Stimulated activated CD4-positive, alpha-beta T cell treated with anti-CD3 and anti-CD28 coated beads, Interleukin-15, amount 100 ng/mL, for 1 hour (primary cell): ENCODE results near the gene IL20RA.
A peak's percentile ranks its signal among the peaks of the same experiment; 100 is the strongest.
"Not testable (repeated sequence)": the region's sequence is repeated elsewhere in the genome, so short reads cannot be mapped to it uniquely, and the experiment has no call there.

ENCODE experiments used
- DNase-seq, 2 donors: peaks; one replicate each; pipeline ENCODE4 v3.0.0-alpha.2; 2020; ENCODE audit warnings: low read depth in 1 of 2, low spot score in 1 of 2

Gene IL20RA, protein sequence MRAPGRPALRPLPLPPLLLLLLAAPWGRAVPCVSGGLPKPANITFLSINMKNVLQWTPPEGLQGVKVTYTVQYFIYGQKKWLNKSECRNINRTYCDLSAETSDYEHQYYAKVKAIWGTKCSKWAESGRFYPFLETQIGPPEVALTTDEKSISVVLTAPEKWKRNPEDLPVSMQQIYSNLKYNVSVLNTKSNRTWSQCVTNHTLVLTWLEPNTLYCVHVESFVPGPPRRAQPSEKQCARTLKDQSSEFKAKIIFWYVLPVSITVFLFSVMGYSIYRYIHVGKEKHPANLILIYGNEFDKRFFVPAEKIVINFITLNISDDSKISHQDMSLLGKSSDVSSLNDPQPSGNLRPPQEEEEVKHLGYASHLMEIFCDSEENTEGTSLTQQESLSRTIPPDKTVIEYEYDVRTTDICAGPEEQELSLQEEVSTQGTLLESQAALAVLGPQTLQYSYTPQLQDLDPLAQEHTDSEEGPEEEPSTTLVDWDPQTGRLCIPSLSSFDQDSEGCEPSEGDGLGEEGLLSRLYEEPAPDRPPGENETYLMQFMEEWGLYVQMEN

DNA sequence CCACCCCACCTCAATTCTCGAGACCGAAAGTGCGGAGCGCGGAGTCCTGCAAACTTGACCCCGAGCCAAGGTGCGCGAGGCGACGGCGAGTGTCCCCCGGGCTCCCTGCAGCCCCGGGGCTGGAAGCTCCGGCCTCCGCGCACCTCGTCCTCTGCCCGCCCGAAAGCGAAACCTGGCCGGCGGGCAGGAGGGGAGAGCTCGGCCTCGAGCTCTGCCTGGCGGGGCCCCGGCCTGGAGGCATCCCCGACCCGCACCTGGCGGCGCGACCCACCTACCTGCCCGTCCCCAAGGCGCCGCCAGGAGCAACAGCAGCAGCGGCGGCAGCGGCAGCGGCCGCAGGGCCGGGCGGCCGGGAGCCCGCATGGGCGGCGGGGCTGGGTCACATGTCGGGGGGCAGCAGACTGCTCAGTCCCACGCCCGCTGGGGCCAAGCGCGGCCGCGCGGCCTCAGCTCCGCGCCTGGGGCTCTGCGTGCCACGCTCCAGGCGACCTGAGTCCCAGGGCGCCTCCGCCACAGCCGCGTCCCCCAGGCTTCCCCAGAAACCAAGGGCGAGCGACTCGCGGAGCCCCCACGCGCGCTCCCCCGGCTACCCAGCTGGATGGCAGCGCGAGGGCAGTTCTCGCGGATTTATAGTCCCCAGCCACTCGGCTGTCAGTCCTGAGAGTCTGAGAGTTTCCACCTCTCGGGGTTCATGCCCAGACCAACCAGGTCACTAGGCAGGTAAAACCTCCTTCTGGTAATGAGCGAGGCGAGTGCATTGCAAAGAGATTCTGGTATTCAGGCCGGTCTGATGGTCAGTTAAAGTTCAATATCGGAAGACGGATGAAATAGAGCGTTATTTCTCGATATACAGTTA, at the start of gene IL20RA:
TSS of gene IL20RA (minus strand) at position 600 of the 856 bp plus-strand sequence. CDS start at position 363, 237 bp downstream.
- no peak for DNase-seq

DNA sequence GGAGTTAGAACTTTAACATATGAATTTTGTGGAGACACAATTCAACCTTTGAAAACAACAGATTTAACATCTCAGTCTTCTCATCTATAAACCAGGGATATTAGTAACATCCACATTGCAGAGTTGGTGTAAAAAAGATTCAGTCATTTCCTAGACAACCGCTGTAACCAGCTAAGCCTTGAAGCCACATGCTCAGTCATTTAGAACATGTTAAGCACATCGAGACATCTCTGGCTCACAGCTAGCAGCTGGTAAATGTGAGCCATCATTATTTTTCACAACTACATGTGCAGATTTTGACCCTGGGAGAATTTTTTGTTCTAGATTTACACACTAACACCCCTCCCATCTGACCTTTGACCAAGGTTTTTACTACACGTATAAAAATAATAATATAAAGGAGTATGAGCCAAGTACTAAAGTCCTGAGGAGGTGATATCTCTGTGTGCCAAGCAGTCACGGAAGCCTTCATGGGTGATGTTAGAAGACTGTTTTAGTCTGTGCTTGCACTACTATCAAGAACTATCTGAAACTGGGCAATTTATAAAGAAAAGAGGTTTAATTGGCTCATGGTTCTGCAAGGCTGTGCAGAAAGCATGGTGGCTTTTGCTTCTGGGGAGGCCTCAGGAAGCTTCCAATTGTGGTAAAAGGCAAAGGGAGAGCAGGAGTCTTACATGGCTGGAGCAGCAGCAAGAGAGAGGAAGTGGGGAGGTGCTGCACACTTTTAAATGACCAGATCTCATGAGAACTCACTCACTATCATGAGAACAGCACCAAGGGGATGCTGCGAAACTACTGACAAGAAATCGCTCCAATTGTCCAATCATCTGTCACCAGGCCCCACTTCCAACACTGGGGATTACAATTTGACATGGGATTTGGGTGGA, 48.7 kb upstream of the IL20RA start:
- no peak for DNase-seq

DNA sequence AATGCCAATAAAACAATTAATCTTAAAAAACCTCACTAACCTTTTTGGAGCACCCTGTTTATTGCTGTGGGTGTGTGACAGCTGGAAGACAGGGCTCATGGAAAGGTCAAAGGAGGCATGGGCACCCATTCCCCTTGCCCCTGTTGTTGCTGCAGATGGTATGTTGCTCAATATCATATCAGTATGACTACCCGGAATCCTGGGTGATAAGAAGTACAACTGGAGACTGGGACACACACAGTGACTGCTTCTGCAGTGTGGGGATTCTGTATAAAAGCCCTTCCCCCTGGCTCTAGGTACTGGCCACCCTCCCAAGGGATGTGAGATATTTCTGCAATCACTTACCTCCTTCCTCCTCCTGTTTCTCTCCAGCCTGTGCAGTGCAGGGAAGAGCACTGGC, 47.3 kb upstream of the IL20RA start:
- no peak for DNase-seq

DNA sequence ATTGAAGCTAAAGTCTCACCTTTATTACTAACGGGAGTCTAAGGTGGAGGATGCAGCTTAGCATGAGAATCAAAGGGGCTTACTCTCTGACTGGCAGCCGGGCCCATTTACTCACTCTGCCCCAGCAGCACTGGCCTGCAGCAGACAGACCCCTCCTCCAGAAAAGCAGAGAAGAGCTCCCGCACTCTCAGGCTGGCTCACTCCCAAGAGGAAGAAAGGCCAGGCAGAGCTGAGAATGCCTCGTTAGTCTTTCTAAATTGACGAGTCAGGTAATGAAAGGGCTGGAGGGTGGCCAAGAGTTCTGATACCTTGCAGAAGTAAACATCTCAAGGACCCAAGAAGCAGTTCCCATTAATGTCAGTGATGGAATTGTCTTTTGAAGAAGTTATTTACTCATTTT, 44.5 kb upstream of the IL20RA start:
- no peak for DNase-seq

DNA sequence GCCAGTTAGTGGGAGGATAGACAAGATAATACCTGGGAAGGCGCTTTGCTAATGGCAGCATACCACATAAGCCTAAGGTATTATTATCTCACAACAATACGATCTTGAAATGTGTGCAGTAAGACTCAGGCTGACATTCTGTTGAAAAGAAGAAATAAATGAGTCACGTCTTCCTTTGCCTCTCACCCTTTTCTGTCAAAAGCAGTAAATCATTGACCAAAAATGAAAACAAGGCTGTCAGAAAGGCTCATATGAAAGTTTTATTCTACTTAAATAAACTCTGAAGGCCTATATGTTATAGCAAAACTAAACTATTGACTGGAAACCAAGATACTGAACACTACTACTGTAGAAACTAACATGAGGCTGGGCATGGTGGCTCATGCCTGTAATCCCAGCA, 43.1 kb upstream of the IL20RA start:
- no peak for DNase-seq

DNA sequence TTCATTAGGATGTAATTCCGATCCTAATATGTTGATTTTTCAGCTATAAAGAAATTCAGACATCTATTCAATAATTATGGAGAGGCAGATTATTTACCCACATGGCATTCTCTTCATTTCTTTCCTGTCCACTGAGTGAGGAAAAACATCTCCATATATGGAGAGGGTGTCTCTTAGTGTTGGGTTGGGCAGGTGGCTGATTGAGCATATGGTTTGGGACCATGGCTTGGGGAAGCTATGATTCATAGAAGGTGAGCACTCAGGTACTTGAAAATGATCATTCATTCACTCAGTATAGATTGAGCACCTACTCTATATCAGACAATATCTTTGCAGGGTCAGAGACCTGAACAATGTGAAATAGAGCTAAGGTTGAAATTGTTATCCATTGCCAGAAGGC, 41.3 kb upstream of the IL20RA start:
- no peak for DNase-seq

DNA sequence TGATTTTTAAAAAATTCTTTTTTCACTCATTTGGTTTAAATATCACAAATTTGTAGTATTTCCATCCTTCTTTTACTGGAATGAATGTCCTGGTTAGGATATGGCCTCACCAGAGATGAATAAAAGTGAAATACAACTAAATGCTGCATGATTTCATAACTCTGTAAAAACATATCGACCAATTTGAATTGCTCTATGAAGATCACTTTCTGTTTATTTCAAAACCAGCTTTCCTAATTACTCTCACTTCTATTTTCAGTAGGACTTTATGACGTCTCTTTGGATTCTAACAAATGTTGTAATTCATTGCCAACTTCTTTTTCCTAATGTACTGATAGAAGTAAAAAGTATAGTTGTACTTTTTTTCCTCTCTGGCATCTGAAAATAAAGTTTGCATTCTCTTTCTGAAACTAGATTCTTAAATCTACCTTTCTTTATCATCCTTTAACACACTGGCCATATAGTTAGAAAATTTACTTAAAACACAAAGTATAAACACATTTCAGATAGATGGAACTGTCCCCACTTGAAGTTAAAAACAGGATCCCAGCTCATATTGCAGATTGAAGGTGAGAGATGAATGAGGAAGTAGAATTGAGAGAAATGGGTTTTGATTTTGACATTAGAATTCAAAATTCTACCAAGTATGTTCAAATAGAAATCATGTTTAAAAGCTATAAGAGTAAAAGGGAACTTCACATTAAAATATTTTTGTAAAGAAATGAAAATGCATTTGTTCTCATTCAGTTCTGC, 40.3 kb upstream of the IL20RA start:
- DNase-seq: no peak

DNA sequence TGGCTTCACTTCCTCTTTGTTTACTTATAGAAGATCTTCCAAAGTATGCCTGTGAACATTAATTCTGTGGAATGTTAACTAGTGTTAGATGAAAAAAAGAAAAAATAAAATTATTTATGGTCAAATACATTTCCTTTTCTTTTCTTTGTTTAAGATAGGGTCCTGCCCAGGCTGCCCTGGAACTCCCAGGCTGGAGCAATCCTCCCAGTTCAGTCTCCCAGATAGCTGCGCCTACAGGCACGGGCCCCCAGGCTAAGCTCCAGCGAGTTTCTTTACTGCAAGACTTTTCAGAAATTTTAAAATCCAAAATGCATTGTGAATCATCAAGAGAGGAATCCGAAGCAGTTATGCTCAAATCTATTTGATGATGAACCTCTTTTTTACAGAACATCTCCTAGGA, 39.3 kb upstream of the IL20RA start:
- DNase-seq: no peak

DNA sequence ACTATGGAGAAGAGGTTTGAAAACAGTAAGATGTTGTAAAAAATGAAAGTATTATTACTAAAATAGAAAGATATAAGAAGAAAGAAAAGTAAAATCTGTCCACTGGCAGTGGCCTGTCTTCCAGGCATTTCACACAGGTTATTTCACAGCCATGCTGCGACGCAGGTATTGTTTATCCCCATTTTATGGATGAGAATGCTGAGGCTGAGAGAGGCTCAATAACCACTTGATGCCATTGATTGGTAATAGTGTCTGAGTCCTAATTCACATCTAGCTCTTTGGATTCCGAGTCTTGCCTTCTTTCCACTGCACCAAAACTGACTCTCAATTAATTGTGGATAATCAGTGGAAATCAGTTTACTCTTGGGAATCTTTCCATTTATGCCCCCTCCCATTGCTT, 37.2 kb upstream of the IL20RA start:
- DNase-seq: no peak

DNA sequence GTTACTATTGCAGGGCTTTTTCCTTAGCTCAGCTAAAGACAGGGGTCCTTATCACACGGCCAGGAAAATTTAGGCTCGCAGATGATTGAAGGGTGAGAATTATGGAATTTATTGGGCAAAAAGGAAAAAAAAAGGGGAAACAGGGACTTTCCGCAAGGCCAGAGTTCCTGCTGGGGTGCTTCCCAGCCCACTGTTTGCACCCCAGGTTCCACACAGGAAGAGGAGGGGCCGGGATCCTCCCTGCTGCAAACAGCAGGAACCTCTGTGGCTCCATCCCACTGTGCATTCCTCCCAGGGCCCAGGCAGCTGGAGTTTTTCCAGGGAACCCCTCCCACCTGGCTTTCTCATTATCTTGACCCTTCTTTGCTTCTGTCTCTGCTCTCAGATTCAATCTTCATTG, 35.9 kb upstream of the IL20RA start:
- DNase-seq: no peak

DNA sequence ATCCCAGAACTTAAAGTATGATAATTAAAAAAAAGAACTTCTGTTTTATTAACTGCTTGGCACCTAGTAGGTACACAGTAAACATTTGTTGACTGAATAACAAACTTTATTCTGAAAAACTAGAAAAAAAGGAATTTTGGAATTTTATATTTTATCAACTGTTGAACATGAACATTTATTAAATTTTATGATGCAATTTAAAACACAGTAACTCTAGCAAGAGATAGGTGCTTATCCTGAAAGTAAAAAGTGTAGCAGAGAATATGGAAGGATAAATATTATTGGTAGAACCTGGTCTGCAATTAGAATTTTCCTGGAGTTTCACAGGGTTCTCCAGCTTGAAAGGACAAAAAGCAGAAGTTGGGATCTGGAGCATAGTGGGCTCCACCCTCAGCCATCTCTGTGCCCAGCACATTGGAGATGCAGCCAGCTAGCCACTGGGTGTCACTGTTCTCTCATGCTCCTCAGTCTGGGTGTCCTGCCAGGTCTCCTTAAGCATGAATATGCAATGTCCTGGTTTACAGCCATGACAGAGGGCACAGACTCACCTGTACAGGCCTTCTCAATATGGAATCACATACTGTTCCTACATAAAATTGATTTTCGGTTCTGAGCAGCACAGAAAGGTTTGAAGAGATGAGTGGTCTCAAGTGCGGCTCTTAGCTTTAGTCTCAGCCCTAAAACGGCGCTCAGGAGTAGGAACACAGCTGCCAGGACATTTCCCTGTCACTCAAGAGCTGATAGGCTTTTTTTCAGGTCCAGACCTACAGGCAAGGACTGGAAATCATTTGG, 31.7 kb upstream of the IL20RA start:
- peak; percentile 6 to 13 for DNase-seq

DNA sequence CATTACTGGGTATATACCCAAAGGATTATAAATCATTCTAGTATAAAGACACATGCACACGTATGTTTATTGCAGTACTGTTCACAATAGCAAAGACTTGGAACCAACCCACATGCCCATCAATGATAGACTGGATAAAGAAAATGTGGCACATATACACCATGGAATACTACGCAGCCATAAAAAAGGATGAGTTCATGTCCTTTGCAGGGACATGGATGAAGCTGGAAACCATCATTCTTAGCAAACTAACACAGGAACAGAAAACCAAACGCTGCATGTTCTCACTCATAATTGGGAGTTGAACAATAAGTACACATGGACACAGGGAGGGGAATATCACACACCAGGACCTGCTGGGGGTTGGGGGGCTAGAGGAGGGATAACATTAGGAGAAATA, 31.0 kb upstream of the IL20RA start:
- DNase-seq: not testable (repeated sequence)

DNA sequence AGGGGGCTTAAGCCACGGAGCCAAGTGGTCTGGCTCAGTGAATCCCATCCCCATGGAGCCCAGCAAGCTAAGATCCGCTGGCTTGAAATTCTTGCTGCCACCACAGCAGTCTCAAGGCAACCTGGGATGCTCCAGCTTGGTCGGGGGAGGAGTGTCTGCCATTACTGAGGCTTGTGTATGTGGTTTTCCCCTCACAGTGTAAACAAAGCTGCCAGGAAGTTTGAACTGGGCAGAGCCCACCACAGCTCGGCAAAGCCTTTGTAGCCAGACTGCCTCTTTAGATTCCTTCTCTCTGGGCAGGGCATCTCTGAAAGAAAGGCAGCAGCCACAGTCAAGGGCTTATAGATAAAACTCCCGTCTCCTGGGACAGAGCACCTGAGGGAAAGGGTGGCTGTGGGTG, 25.5 kb upstream of the IL20RA start:
- no peak for DNase-seq

DNA sequence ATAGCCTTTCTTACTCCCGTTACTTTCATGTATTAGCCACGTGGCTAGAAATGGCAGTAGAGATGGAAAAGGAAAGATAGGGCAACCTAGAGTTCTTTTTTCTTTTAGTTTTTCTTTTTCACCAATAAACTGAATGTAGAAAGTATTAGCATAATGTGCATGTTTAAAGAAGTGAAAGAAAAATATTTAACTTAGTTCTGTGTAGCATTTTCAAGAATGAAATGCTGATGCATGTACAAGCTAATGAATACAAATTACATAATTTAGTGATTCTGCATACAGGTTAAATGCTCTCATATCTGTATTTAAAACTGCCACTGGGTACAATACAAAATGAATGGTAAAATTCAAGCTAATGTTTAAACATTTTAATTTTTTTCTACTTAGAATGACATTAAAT, 22.6 kb upstream of the IL20RA start:
- DNase-seq: no peak

DNA sequence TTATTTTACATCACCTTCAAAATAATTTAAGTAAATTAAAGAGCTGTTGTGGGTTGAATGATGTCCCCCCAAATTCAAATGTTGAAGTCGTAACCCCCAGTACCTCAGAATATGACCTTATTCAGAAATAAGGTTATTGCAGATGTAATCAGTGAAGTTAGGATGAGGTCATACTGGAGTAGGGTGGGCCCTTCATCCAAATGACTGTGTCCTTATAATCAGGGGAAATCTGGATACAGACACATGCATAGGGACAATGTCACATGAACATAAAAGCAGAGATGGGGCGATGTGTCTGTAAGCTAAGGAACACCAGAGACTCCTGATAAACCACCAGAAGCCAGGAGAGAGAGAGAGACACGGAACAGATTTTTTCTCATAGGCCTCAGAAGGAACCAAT, 13.3 kb upstream of the IL20RA start:
- DNase-seq: no peak

DNA sequence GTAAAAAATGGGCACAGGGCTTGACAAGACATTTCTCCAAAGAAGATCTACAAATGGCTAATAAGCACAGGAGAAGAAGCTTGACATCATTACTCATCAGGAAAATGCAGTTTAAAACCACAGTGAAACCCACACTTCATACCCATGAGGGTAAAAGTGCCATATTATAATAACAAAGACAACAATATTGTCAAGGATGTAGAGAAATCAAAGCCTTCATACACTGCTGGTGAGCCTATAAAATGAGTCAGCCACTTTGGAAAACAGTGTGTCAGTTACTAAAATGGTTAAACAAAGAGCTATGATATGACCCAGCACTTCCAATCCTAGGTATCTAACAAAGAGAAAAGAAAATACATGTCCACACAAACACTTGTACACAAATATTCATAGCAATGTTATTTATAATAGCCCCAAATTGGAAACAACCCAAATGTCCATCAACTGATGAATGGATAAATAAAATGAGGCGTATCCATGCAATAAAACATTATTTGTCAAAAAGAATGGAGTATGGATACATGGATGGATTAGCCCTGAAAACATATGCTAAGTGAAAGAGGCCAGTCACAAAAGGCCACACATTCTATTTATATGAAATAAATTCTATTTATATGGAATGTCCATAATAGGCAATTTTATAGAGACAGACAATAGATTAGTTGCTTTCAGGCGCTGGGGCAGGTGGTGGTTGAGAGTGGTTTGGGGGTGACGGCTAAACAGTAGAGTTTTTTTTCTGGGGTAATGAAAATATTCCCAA, 11.5 kb upstream of the IL20RA start:
- no peak for DNase-seq

DNA sequence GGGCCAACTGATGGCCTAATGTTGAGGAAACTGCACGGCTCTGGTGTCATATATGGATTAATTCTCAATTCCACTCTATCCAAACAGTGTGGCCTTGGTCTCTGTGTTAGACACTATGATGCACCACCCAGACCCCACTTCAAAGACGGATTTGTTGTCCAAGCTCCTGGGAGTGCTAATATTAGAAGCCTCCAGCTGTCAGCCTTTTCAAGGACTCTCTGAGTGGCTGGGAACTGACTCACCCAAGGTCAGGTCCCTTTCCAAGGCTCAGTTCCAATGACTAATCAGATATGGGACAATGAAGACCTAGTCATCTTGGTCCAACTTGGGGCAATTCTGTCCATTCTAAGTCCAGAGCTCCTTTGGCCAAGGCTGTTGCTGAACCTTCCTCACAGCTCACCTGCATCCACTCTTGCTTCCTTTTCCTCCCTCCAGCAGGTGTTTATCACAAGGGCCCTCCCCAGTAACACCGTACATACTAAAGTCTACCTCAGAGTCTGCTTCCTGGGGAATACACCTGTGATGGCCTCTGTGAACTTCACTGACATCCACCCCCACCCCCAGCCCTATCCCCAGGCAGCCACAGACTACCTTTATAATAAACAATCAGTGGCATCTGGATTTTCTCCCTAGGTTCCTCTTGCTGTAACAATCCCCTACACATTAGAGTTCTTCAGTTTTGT, 7.2 kb upstream of the IL20RA start:
- DNase-seq: no peak

DNA sequence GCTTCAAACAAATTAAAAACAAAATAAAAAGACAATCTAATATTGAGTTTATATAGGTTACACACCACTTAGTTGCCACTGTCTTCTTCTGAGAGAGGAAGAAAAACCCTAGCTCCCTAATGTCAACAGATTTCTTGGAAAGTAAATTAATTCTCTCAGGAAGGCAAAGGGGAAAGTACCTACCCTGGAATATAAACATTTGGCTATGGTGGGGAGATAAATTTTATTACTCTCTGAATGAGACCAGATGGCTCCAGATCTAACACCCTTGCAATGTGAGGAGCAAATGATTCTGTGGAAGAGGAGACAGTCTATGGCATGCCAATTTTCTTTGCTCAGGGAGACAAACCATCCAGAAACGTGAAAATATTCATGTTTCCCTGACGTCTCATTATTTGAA, 4.3 kb upstream of the IL20RA start:
- no peak for DNase-seq
